Stimulated activated CD8-positive, alpha-beta memory T cell treated with anti-CD3 and anti-CD28 coated beads, Interleukin-15, amount 100 ng/mL, for 24 hours (primary cell): ENCODE data around the gene SC5D.

Source experiments
- DNase-seq: peaks from one replicate; pipeline ENCODE4 v3.0.0-alpha.2; 2020; ENCODE audit warnings: low read depth

Gene SC5D

GRCh38 chr11:121356357-121356756, 63.8 kb downstream of the SC5D start:
- DNase-seq: no peak
